AG04450 (cell line): ENCODE measurements around the gene SPDYE6. TPM values are rescaled to one million over a fixed set of nuclear protein-coding genes. Genes with fewer than 3 reads are reported as not detected.

Experiments
- CTCF ChIA-PET: fragments of 300-600, 350-600 bp; formaldehyde crosslinking; extraction: SDS; loops from one replicate; lab custom pipeline; 2022; ENCODE audit warnings: antibody characterized with exemption, inconsistent platforms; lab: Charles Lee
- POLR2A ChIA-PET: fragments of 350-600 bp; formaldehyde crosslinking; extraction: SDS; loops from one replicate; lab custom pipeline; 2021; ENCODE audit warnings: antibody characterized with exemption, inconsistent platforms; lab: Yijun Ruan, JAX
- DNase-seq: peaks from one replicate; pipeline ENCODE4 v3.0.0-alpha.2; 2011; ENCODE audit warnings: low read depth, low spot score
- H3K27ac ChIP-seq: one replicate; pipeline ENCODE4 v1.5.1; 2012; ENCODE audit warnings: low read depth, low read length, control low read depth
- H3K27me3 ChIP-seq: one replicate; pipeline ENCODE4 v1.6.0; 2012; ENCODE audit warnings: low read length; ENCODE audit not compliant: control insufficient read depth, insufficient read depth
- H3K4me3 ChIP-seq: 2 replicates; pipeline ENCODE4 v1.5.1; 2011; ENCODE audit warnings: mild to moderate bottlenecking, low read depth, low read length, control low read depth
- H3K9me3 ChIP-seq: 2 replicates; pipeline ENCODE4 v1.5.1; 2012; ENCODE audit warnings: low read length; ENCODE audit not compliant: control insufficient read depth, insufficient read depth
- CTCF ChIP-seq: IDR thresholded peaks from 2 replicates; pipeline ENCODE4 v1.5.1; 2011; ENCODE audit warnings: low read depth, low read length, control low read depth, inconsistent platforms
- polyA plus RNA-seq: library from polyadenylated mRNA; depleted of rRNA; stranded (reverse); fragments of >200 nt; gene quantifications from 2 replicates; pipeline ENCODE4 v1.2.3, GENCODE V29; 2011; rRNA removed
- small RNA-seq: library from RNA; depleted of rRNA; stranded (forward); fragments of <200 nt; gene quantifications from one replicate; pipeline ENCODE3, GENCODE V24; 2012; ENCODE audit warnings: low read depth; ENCODE audit not compliant: insufficient read length

The SPDYE6 gene
- polyA plus RNA-seq, 1 experiment, result not detected

DNA sequence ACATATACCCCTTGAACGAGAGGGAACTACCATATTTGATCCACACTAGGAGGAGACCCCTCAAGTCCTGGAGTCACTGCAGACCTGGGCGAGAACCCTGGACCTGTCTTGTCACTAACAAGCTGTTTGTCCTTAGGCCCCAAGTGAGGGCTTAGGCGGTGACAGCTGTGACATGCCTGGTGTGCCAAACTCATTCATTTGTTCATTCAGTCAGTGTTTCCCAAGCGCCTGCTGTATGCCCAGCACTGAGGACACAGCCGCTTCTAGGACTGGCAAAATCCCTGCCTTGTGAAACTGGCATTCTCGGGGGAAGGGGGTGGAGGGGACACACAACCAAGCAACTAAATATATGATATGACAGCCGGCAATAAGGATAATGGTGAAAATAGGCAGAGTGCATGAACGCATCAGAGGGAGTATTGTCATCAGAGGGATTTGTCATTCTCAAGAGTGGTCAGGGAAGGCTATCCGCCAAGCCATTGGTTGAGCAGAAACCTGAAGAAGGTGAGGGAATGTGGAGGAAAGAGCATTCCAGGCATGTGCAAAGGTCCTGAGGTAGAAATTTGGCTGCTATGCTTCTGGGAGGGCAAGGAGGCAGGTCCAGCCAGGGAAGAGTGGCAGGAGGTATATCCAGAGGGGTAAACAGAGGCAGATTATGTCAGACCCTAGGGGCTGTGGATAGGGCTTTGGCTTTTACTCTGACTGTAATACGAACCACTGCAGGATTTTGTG lies 58.6 kb downstream of the SPDYE6 start:
- ChIA-PET CTCF (no interaction called here), POLR2A (no interaction called here)
- Histone ChIP-seq H3K27ac (no peak overlapping the region), H3K4me3 (no peak overlapping the region), H3K9me3 (no peaks in the 10 kb centered on the region), H3K27me3 (peaks cover 14% of the 10 kb centered on the region)
- TF ChIP-seq CTCF, result no peak
- no peak for DNase-seq

DNA sequence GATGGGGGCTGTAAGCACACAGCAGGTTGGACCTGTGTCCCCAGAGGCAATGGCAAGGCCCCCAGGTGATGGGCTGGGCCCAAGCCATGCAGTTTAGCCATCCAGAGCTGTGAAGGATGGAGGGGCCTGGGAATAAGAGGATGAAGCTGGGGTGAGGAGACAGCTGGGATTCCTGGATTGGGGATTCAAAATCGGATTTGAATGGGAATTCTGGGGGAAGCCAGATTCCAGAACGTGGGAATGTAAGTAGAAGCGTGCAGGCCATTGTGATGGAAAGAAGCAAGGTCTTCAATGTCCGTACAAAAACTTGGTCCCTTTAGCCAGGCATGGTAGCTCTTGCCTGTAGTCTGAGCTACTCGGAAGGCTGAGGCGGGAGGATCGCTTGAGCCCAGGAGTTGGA lies 59.7 kb downstream of the SPDYE6 start:
- Histone ChIP-seq H3K4me3 (no peak overlapping the region), H3K27me3 (peaks cover 14% of the 10 kb centered on the region), H3K9me3 (no peaks in the 10 kb centered on the region), H3K27ac (no peak overlapping the region)
- DNase-seq, result no peak
- no peak for TF ChIP-seq CTCF
- CTCF ChIA-PET, result interaction anchor here (0.6 kb wide), 1 partner anchor 170 kb away, joined by 10 read pairs; no protein-coding TSS in a partner anchor
- POLR2A ChIA-PET, result no interaction called here

GRCh38 chr7:102296179-102296438 lies 60.1 kb downstream of the SPDYE6 start:
- ChIA-PET POLR2A (no interaction called here), CTCF (interaction anchor here (0.6 kb wide), 1 partner anchor 170 kb away, joined by 10 read pairs; no protein-coding TSS in a partner anchor)
- no peak overlapping the region for H3K4me3 ChIP-seq
- H3K27me3 ChIP-seq, result peaks cover 14% of the 10 kb centered on the region
- TF ChIP-seq CTCF, result no peak
- DNase-seq, result no peak
- H3K9me3 ChIP-seq, result no peaks in the 10 kb centered on the region; the same call in 1 of the 2 replicates
- H3K27ac ChIP-seq, result no peak overlapping the region

Small RNA genes lying within 50 kb of the gene (small RNA-seq; reads per million reads assigned to genes)
- not detected for gene AC091390.4
- gene MIR548O, result not detected
- not detected for gene RF00019

Other genes starting within 250 kb of the SPDYE6 start
- gene SH2B2, start 69.6 kb downstream of the SPDYE6 start, polyA plus RNA-seq, result 0.52 and 0.89 TPM in 2 replicates
- 11.4 and 13.1 TPM in 2 replicates for gene PRKRIP1, start 39.9 kb upstream of the SPDYE6 start, polyA plus RNA-seq
- 27.8 and 41.9 TPM in 2 replicates for gene ORAI2, start 77.1 kb upstream of the SPDYE6 start, polyA plus RNA-seq
- gene ALKBH4, start 108.4 kb upstream of the SPDYE6 start, polyA plus RNA-seq, result 4.3 and 5.6 TPM in 2 replicates
- gene LRWD1, start 108.5 kb upstream of the SPDYE6 start, polyA plus RNA-seq, result 9.2 and 12.2 TPM in 2 replicates
- 44.8 and 55.3 TPM in 2 replicates for gene POLR2J, start 122.5 kb upstream of the SPDYE6 start, polyA plus RNA-seq
- 4.0 and 5.2 TPM in 2 replicates for gene RASA4B, start 161.3 kb upstream of the SPDYE6 start, polyA plus RNA-seq
- 1.7 and 1.8 TPM in 2 replicates for gene UPK3BL2, start 187.3 kb upstream of the SPDYE6 start, polyA plus RNA-seq
- gene SPDYE2, start 194.8 kb upstream of the SPDYE6 start, polyA plus RNA-seq, result not detected in 2 replicates
- gene POLR2J3, start 216.1 kb upstream of the SPDYE6 start, polyA plus RNA-seq, result 40.8 and 59.9 TPM in 2 replicates